CMK (cell line): Measurements from ENCODE around the gene INTS6L.
"Not testable (repeated sequence)": the region's sequence is repeated elsewhere in the genome, so short reads cannot be mapped to it uniquely, and the experiment has no call there.

Experiments
- DNase-seq: peaks from one replicate; pipeline ENCODE4 v3.0.0-alpha.2; 2010; ENCODE audit warnings: low read depth

INTS6L gene

DNA sequence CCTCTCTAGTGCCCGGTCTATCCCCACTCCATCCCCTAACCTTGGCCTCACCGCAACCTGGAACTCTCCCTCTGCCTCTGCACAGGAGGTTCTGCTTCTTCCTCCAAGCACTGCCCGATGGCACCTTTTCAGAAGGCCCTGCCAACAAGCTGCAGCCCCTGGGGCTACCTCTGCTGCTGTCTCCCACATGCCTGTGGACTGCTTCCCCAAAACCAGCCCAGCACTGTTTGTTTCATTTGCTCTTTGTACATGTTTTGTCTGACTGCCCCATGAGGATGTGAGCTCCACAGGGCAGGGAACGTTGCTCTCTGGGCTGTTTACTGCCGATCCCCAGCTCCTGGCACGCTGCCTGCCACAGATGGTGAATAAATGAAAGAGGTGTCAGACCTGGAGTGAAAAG lies 85.4 kb downstream of the INTS6L start:
- no peak for DNase-seq

DNA sequence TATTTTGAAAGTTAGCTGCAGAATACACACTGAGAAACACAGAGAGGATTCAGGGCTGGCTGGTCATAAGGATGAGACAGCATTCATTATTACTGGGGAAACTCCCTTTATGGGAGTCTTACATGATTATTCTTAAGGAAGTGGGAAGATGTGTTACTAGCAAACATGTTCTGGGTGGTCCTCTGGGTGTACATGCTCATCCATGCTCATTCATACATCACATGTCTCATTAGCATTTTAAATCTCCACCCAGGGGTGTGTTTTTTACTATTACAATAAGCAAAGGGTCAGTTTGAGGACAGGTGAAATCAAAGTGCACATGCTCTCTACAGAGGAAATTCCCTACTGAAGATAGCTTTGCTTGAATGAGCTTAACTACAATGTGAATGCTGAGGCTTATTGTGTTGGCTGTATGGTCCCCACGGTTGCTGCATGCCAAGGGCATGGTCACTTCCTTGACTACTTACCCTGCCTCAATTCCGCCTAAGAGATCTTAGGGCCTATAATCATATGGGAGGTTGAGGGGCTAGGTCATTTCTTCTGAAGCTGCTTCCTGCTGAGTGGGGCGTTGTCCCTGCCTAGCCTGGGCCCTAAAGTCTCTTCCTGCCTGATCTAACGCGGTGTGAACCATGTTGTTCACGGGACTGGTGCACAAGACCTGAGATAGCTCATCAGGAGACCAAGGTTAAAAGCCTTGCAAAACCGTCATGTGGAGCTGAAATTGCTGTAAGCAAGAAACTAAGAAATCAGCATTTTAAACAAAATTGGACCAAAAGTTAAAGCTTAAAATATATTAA lies 104.1 kb downstream of the INTS6L start:
- DNase-seq, result not testable (repeated sequence)

DNA sequence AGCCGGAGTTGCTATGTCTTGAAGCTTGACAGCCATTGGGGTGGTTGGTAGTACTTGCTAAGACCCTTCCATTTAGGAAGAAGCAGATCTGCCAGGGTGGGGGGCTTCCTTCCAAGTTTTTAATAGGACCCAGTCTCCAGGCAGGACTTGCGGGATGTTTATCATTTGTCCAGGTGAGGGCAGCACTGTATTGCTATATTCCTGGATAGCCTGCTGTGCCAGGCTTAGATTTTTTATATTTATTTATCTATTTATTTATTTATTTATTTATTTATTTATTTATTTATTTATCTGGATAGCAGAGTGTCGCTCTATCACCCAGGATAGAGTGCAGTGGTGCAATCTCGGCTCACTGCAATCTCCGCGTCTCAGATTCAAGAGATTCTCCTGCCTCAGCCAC lies 105.5 kb downstream of the INTS6L start:
- no peak for DNase-seq

DNA sequence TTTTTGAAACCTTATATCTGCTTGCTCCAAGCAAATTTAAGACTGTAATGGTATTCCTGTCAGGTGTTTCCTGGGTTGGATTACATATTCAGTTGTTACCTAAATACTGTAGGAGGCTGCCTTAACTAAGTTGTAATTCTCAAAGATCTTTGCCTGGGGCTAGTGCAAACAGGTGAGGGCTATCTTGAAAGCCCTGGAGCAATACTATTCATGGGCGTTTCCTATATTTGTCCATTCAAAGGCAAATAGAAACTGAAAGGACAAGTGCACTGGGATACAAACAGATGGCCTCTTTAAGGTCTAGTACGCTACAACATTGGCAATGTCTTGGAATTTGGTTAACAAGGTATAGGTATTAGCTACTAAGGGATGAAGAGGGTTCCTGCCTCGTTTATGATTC lies 108.9 kb downstream of the INTS6L start:
- DNase-seq, result no peak
